Karpas-422 (cell line): ENCODE measurements around the gene PLEKHN1. TPM values are rescaled to one million over a fixed set of nuclear protein-coding genes. Genes with fewer than 3 reads are reported as not detected.

Source experiments
- DNase-seq: peaks from one replicate; pipeline ENCODE4 v3.0.0-alpha.2; 2015
- H2AFZ ChIP-seq: fragments of 200-600 bp; sonication (generic); 2 replicates; pipeline ENCODE4 v1.6.1; 2014; ENCODE audit warnings: antibody characterized with exemption, low read length, mixed read lengths
- H3K27ac ChIP-seq: fragments of 200-600 bp; sonication (generic); 2 replicates; pipeline ENCODE4 v1.5.1; 2014; ENCODE audit warnings: mild to moderate bottlenecking, low read length, moderate library complexity
- H3K27me3 ChIP-seq: fragments of 200-600 bp; sonication (generic); 2 replicates; pipeline ENCODE4 v1.6.1; 2014; ENCODE audit warnings: low read length, mixed read lengths
- H3K36me3 ChIP-seq: fragments of 200-600 bp; sonication (generic); 2 replicates; pipeline ENCODE4 v1.6.1; 2014; ENCODE audit warnings: low read length, mixed read lengths; ENCODE audit not compliant: insufficient read depth
- H3K4me1 ChIP-seq: fragments of 200-600 bp; sonication (generic); 2 replicates; pipeline ENCODE4 v1.6.1; 2014; ENCODE audit warnings: mild to moderate bottlenecking, low read length, mixed read lengths
- H3K4me2 ChIP-seq: fragments of 200-600 bp; sonication (generic); 2 replicates; pipeline ENCODE4 v1.6.1; 2014; ENCODE audit warnings: low read length, low read depth, mild to moderate bottlenecking; ENCODE audit not compliant: poor library complexity, severe bottlenecking
- H3K4me3 ChIP-seq: fragments of 200-600 bp; sonication (generic); 2 replicates; pipeline ENCODE4 v1.5.1; 2014; ENCODE audit warnings: mild to moderate bottlenecking, antibody characterized with exemption, low read length, mixed read lengths
- H3K79me2 ChIP-seq: fragments of 200-600 bp; sonication (generic); 2 replicates; pipeline ENCODE4 v1.6.1; 2014; ENCODE audit warnings: mild to moderate bottlenecking, low read length, mixed read lengths
- H3K9ac ChIP-seq: fragments of 200-600 bp; sonication (generic); 2 replicates; pipeline ENCODE4 v1.6.0; 2014; ENCODE audit warnings: low read length
- H3K9me2 ChIP-seq: fragments of 200-600 bp; sonication (generic), shearing (Covaris generic); replicated peaks from 2 replicates; pipeline ENCODE4 v1.6.0; 2014; ENCODE audit warnings: mild to moderate bottlenecking, low read length, moderate library complexity; ENCODE audit not compliant: insufficient read depth
- H3K9me3 ChIP-seq: fragments of 300-700, 200-600 bp; sonication (generic); 2 replicates; pipeline ENCODE4 v1.6.1; 2014; ENCODE audit warnings: low read length, mixed read lengths
- H4K20me1 ChIP-seq: fragments of 200-600 bp; sonication (generic); 2 replicates; pipeline ENCODE4 v1.6.1; 2014; ENCODE audit warnings: mild to moderate bottlenecking, antibody characterized with exemption, low read length, low read depth; ENCODE audit not compliant: insufficient read depth
- total RNA-seq: library from RNA; depleted of rRNA; stranded (reverse); fragments of >200 nt; shearing (Covaris generic); gene quantifications from 2 replicates; pipeline ENCODE4 v1.2.3, GENCODE V29; 2014; ENCODE audit warnings: low replicate concordance

PLEKHN1 gene
- total RNA-seq, 1 experiment from 2014 or later: not detected

DNA sequence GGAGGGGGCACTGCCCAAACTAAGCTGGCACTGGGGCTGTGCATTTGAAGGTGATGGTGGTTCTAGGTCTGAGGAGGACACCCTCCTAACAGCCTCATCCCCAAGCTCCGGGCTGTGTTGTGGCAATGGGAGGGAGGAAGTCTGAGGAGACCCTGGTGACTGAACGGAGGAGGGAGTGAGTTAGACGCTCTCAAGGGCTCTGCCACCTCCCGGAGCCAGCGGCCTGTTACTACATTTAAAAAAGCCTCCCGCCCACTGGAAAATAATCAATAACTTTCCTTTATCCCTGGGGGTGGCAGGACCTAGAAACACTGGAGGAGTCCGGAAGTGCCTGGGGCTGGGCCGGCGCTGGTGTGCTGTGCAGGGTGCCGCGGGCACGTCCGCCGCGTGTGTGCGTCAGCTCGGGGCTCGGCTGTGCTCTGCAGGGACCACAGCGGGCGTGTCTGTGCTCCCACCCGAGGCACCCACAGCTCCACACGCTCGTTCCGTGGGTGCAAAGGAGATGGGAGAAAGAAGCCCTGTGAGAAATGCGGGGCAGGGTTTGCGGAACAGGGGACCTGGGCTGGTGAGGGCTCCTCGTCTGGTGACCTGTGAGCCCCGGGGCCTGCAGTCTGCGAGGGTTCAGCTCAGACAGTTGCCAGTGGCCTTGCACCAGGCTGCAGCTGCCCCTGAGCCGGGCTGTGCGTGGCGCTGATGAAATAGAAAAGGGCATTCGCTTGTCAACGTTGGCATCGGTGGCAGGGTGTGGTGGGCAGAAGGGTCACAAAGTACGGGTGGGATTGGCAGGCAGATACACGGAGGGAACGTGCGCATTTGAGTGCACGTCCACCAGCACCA lies 37.2 kb upstream of the PLEKHN1 start:
- Histone ChIP-seq H3K79me2 (no peaks in the 10 kb centered on the region), H3K36me3 (no peaks in the 10 kb centered on the region), H3K9me2 (no peaks in the 10 kb centered on the region), H3K27me3 (no peaks in the 10 kb centered on the region), H3K27ac (no peak overlapping the region), H3K4me1 (no peaks in the 10 kb centered on the region), H4K20me1 (no peaks in the 10 kb centered on the region), H2AFZ (no peak overlapping the region), H3K4me2 (no peak overlapping the region), H3K9me3 (no peaks in the 10 kb centered on the region), H3K9ac (no peak overlapping the region), H3K4me3 (no peak overlapping the region)
- DNase-seq: no peak

- H3K4me2 ChIP-seq: no peak overlapping the region
- H3K79me2 ChIP-seq: no peaks in the 10 kb centered on the region
- no peaks in the 10 kb centered on the region for H3K4me1 ChIP-seq
- no peaks in the 10 kb centered on the region for H3K9me3 ChIP-seq
- H2AFZ ChIP-seq: no peak overlapping the region
- H3K9ac ChIP-seq: no peak overlapping the region
- no peaks in the 10 kb centered on the region for H4K20me1 ChIP-seq
- H3K4me3 ChIP-seq: no peak overlapping the region
- H3K36me3 ChIP-seq: no peaks in the 10 kb centered on the region
- no peak for DNase-seq
- H3K9me2 ChIP-seq: no peaks in the 10 kb centered on the region
- no peaks in the 10 kb centered on the region for H3K27me3 ChIP-seq
- H3K27ac ChIP-seq: no peak overlapping the region
Observed at GRCh38 chr1:929712-930632, 36.3 kb upstream of the PLEKHN1 start.

DNA sequence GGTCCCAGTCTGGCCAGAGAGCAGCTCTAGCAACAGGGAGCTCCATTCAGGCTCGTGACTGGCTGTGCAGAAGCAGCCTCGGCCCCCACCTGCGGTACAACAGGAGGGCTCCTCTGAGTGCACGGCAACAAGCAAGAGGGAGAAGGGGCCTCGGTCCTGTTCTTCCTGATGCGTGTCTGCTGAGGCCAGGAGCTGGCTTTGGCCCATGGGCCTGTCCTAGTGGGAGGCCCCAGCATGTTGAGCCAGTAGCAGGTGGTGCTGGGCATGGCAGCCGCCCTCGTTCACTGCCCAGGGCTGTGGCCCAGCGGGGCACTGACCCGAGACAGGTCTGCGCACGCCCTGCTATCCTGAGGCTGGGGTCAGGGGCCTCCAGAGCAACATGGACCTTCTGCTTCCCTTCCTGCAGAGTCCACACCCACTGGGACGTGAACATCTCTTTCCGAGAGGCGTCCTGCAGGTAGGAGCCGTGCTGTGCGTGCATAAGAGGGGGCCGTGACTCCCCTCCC lies 35.6 kb upstream of the PLEKHN1 start:
- Histone ChIP-seq H3K9me3 (no peaks in the 10 kb centered on the region), H3K27me3 (no peaks in the 10 kb centered on the region)

DNA sequence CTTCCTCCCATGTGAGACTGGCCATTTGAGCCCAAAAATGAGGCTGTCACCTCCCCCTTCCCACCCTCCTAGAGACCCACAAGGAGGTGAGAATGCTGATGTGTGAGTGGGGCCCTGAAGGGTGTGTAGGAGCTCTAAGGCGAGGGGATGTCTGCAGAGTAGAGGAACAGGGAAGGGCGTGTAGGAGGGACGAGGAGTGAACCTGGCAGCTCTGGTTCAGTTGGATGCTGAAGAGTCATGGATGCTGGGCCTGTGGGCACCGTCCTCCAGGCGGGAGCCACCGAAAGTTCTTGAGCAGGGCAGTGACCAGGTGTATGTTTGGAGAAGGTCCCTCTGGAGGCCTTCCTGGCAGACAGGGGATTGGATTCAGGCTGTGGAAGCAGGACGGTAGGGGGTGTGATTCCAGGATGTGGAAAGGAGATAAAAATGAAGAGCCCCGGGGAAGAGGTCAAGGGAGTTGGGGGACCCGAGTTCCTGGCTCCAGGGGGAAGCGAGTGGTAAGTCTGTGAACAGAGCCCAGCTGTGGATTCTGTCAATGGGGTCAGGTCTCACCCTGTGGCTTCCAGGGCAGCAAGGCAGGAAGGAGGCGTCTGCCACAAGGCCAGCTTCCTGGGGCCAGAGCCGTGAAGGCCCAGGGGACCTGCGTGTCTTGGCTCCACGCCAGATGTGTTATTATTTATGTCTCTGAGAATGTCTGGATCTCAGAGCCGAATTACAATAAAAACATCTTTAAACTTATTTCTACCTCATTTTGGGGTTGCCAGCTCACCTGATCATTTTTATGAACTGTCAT lies 34.7 kb upstream of the PLEKHN1 start:
- Histone ChIP-seq H3K9ac (no peak overlapping the region), H3K79me2 (no peaks in the 10 kb centered on the region), H3K4me2 (no peak overlapping the region), H3K27ac (no peak overlapping the region), H3K36me3 (no peaks in the 10 kb centered on the region), H3K27me3 (no peaks in the 10 kb centered on the region), H4K20me1 (no peaks in the 10 kb centered on the region), H2AFZ (no peak overlapping the region), H3K9me3 (no peaks in the 10 kb centered on the region), H3K9me2 (no peaks in the 10 kb centered on the region), H3K4me3 (no peak overlapping the region), H3K4me1 (no peaks in the 10 kb centered on the region)
- no peak for DNase-seq

More for the DNA sequence above, 35.6 kb upstream of the PLEKHN1 start:
- Histone ChIP-seq H3K36me3 (no peaks in the 10 kb centered on the region), H3K79me2 (no peaks in the 10 kb centered on the region), H2AFZ (no peak overlapping the region), H3K9me2 (no peaks in the 10 kb centered on the region), H3K9ac (no peak overlapping the region), H3K4me1 (no peaks in the 10 kb centered on the region), H3K4me3 (no peak overlapping the region), H4K20me1 (no peaks in the 10 kb centered on the region), H3K4me2 (no peak overlapping the region), H3K27ac (no peak overlapping the region)
- DNase-seq: no peak

DNA sequence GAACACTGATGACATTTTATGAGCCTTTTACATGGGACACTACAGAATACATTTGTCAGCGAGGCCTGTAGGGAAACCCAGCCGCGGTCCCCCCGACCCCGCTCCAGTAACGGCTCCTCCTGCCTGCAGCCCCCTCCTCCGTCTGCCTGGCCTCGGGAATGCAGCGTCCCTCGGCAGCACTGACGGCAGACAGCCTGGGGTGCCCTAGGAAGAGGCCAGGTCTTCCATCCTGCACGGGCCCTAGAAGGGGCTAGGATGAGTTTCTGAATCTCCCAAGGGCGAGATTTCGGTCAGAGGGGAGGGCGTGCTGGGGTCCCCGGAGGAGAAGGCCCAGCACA lies 34.1 kb upstream of the PLEKHN1 start:
- H3K27me3 ChIP-seq: no peaks in the 10 kb centered on the region
- no peaks in the 10 kb centered on the region for H4K20me1 ChIP-seq
- no peaks in the 10 kb centered on the region for H3K36me3 ChIP-seq
- no peaks in the 10 kb centered on the region for H3K79me2 ChIP-seq
- no peak for DNase-seq
- no peaks in the 10 kb centered on the region for H3K4me1 ChIP-seq
- H3K4me2 ChIP-seq: no peak overlapping the region
- no peaks in the 10 kb centered on the region for H3K9me2 ChIP-seq
- no peak overlapping the region for H3K27ac ChIP-seq
- H3K4me3 ChIP-seq: no peak overlapping the region
- H3K9ac ChIP-seq: no peak overlapping the region
- H3K9me3 ChIP-seq: no peaks in the 10 kb centered on the region
- H2AFZ ChIP-seq: no peak overlapping the region

GRCh38 chr1:932776-933602 lies 33.3 kb upstream of the PLEKHN1 start:
- Histone ChIP-seq H3K9me3 (no peaks in the 10 kb centered on the region), H4K20me1 (no peaks in the 10 kb centered on the region), H3K9me2 (no peaks in the 10 kb centered on the region), H3K4me2 (no peak overlapping the region), H3K27me3 (no peaks in the 10 kb centered on the region), H3K27ac (no peak overlapping the region), H3K9ac (no peak overlapping the region), H2AFZ (no peak overlapping the region), H3K79me2 (no peaks in the 10 kb centered on the region), H3K4me1 (no peaks in the 10 kb centered on the region), H3K4me3 (no peak overlapping the region), H3K36me3 (no peaks in the 10 kb centered on the region)
- no peak for DNase-seq

DNA sequence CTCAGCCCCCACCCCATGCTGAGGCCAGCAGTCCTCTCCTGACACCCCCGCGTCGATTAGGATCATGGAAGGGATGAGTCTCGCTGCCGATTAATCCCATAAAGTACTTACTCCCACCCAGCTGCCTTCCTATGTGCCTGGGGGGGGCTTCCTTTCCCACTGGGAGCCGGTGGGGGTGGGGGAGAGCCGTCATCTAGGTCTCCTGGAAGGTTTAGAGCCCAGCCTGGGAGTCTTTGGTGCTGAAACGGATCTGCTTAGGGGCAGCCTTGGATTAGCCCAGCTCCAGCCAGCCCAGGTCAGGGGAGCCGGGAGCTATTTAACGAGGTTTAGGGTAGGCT lies 32.7 kb upstream of the PLEKHN1 start:
- Histone ChIP-seq H3K79me2 (no peaks in the 10 kb centered on the region), H3K4me1 (no peaks in the 10 kb centered on the region), H3K4me2 (no peak overlapping the region), H2AFZ (no peak overlapping the region), H3K4me3 (no peak overlapping the region), H3K9me3 (no peaks in the 10 kb centered on the region), H3K9ac (no peak overlapping the region), H4K20me1 (no peaks in the 10 kb centered on the region), H3K27me3 (no peaks in the 10 kb centered on the region), H3K36me3 (no peaks in the 10 kb centered on the region), H3K9me2 (no peaks in the 10 kb centered on the region), H3K27ac (no peak overlapping the region)
- DNase-seq: no peak
